ENCODE results near the gene GOLGB1. TPM values are rescaled to one million over a fixed set of nuclear protein-coding genes. Genes with fewer than 3 reads are reported as not detected.

The GOLGB1 gene
- total and polyA plus RNA-seq, 2 of the 4 experiments (the other 2 are of a cell fraction) = 13.3 to 30.3 TPM

DNA sequence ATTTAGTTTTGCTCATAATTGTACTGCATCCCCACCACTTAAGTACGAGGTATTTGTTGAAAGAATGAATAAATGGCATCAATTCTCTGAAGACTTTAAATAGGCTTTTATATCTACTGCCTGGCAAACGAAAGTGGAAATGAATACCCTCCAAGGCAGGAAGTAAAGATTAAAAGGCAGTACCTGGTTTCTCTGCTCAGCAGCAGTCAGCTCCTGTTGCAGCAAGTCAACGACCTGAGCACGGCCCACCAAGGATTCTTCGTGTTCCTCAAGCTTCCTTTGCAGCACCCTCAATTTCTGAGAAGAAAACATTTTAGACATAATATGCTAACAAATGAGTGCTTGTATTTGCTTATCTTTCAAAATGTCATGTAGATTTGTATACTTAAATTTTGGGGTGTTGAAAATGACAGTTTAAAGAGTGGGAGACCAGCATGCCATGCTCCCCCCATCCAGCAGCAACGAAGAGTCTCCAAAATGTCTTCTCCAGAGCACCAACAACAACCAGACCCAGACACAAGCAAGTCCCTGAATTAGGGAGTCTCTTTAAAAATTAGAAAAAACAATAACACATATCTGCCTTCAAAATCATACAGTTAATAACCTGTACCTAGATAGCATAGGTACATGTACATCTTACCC lies 31.2 kb downstream of the GOLGB1 start:
- intact Hi-C loops (cut with micrococcal nuclease) (loop anchor here (1.0 kb wide), 1 partner anchor 9 kb away; no protein-coding TSS in a partner anchor), dilution Hi-C loops (cut with HindIII; ENCODE audit: low sequenced_read_pairs, unreplicated experiment) (no loop called here), in situ Hi-C loops (cut with MboI; ENCODE audit: low sequenced_read_pairs) (no loop called here)
- H3K4me3 ChIP-seq (ENCODE audit: insufficient read depth, low read depth, low read length) = no peak overlapping the region
- TF ChIP-seq, protein P1, sequence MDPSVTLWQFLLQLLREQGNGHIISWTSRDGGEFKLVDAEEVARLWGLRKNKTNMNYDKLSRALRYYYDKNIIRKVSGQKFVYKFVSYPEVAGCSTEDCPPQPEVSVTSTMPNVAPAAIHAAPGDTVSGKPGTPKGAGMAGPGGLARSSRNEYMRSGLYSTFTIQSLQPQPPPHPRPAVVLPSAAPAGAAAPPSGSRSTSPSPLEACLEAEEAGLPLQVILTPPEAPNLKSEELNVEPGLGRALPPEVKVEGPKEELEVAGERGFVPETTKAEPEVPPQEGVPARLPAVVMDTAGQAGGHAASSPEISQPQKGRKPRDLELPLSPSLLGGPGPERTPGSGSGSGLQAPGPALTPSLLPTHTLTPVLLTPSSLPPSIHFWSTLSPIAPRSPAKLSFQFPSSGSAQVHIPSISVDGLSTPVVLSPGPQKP (IDR thresholded peaks at IDR 0.05; ENCODE audit: borderline replicate concordance, low read depth, low read length) = no peak
- no peak for TF ChIP-seq RFX5 (IDR thresholded peaks at IDR 0.05; ENCODE audit: low read depth, low read length)
- no peak overlapping the region for H3K4me2 ChIP-seq (ENCODE audit: low read depth, low read length)
- H4K20me1 ChIP-seq (ENCODE audit: insufficient read depth, low read length) = no peaks in the 10 kb centered on the region
- no peak overlapping the region for H3K14ac ChIP-seq (replicated peaks; ENCODE audit: low read depth, low read length)
- H3K27me3 ChIP-seq (ENCODE audit: control insufficient read depth, insufficient read depth, low read length) = no peaks in the 10 kb centered on the region
- H2BK20ac ChIP-seq (ENCODE audit: low read depth, low read length) = no peak overlapping the region
- ATAC-seq (ENCODE audit: low read depth) (no peak), DNase-seq (no peak)
- no peaks in the 10 kb centered on the region for H3K4me1 ChIP-seq (ENCODE audit: control insufficient read depth, insufficient read depth, low read length)
- H2BK5ac ChIP-seq (ENCODE audit: low read depth, low read length, poor library complexity, severe bottlenecking) = no peak overlapping the region
- no TSS peak for BruUV-seq (replicated peaks)
- H3K27ac ChIP-seq (ENCODE audit: insufficient read depth, low read length) = no peak overlapping the region
- no peak overlapping the region for H2AFZ ChIP-seq (replicated peaks; ENCODE audit: low read length, poor library complexity)
- 0 out of 4 replicates have a peak, but pooled peaks cover 0 to 4% of the 10 kb centered on the region in 2 experiments for H3K79me1 ChIP-seq (ENCODE audit: low read depth in 1 of 2, low read length in 2 of 2)
- no peak overlapping the region for H4K91ac ChIP-seq (ENCODE audit: insufficient read depth, low read depth, low read length)
- no CpG with 5 or more reads among the region's 6 CpGs for WGBS, 2 experiments (ENCODE audit: extremely low coverage in 2 of 2, insufficient read length in 1 of 2)
- no peak overlapping the region for H3K23ac ChIP-seq (ENCODE audit: low read depth, low read length)
- no peak overlapping the region for H2AK5ac ChIP-seq (ENCODE audit: low read depth, low read length)
- H3K18ac ChIP-seq (ENCODE audit: low read depth, low read length) = no peak overlapping the region
- no peak overlapping the region for H4K5ac ChIP-seq (ENCODE audit: low read depth, low read length)
- no peak overlapping the region for H4K8ac ChIP-seq (ENCODE audit: low read depth in 2 of 2, low read length in 2 of 2)
- H3K9ac ChIP-seq (ENCODE audit: low read depth, low read length) = no peak overlapping the region
- H2AK9ac ChIP-seq (replicated peaks; ENCODE audit: low read depth, low read length, poor library complexity) = no peak overlapping the region
- ChIA-PET POLR2A (ENCODE audit: unreplicated experiment) (no interaction called here), CTCF (interaction anchor here (0.6 kb wide), 1 partner anchor 905 kb away, joined by 3 read pairs; no protein-coding TSS in a partner anchor)
- no peak overlapping the region for H3K4ac ChIP-seq (ENCODE audit: low read depth, low read length)
- H3K9me1 ChIP-seq (ENCODE audit: insufficient read depth, low read length) = no peaks in the 10 kb centered on the region
- no peak overlapping the region for H2BK120ac ChIP-seq (ENCODE audit: low read depth, low read length)
- no peak overlapping the region for H3K56ac ChIP-seq (ENCODE audit: extremely low read depth, insufficient read depth, low read length)
- H3K36me3 ChIP-seq (ENCODE audit: control insufficient read depth, insufficient read depth, low read length) = peaks cover 34% of the 10 kb centered on the region
- H2BK15ac ChIP-seq (ENCODE audit: low read depth, low read length) = no peak overlapping the region
- no peaks in the 10 kb centered on the region for H3K9me3 ChIP-seq (ENCODE audit: control insufficient read depth, insufficient read depth, low read length)
